Measurements from ENCODE around the gene ARRB1. TPM values are rescaled to one million over a fixed set of nuclear protein-coding genes. Genes with fewer than 3 reads are reported as not detected.

The ARRB1 gene
- total and polyA plus RNA-seq, 9 of the 15 experiments (the other 6 are each of a cell fraction or from before 2014, with no cell fraction given): 6.6 to 45.4 (median 28.5) TPM

DNA sequence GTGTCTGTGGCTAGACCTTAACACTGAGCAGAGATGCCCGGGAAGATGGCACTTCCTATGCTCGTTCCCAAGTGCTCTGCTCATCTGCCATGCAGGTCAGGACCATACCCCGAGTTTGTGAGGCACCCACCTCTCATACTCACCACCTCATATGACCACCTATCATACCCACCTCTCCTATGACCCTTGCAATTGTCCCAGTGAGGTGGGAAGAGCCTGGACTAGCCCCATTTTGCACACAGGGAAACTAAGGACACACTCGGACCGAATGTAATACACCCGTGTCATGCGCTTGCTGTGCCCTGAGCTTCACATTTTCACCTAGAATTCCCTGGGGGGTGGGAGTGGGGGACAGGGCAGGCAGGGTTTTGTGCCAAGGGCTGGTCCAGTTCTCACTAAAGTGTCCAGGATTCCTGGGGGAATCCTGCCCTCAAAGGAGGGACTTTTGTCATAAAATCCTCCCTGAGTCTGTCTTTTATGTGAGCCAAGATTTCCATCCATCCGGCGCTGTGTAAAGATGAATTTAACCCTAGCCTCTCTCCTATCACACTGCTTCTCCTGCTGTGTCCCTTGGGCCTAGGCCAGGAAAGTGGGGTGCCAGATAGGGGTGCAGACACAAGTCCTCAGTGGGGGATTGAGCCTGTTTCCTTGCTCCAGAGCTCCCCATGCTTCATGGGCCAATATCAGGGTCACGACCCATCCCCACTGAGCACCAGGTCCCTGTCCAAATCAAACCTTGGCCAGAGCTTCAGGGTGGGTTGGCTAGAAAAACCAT, 90.9 kb downstream of the ARRB1 start (continued):
- TF ChIP-seq, protein P1, sequence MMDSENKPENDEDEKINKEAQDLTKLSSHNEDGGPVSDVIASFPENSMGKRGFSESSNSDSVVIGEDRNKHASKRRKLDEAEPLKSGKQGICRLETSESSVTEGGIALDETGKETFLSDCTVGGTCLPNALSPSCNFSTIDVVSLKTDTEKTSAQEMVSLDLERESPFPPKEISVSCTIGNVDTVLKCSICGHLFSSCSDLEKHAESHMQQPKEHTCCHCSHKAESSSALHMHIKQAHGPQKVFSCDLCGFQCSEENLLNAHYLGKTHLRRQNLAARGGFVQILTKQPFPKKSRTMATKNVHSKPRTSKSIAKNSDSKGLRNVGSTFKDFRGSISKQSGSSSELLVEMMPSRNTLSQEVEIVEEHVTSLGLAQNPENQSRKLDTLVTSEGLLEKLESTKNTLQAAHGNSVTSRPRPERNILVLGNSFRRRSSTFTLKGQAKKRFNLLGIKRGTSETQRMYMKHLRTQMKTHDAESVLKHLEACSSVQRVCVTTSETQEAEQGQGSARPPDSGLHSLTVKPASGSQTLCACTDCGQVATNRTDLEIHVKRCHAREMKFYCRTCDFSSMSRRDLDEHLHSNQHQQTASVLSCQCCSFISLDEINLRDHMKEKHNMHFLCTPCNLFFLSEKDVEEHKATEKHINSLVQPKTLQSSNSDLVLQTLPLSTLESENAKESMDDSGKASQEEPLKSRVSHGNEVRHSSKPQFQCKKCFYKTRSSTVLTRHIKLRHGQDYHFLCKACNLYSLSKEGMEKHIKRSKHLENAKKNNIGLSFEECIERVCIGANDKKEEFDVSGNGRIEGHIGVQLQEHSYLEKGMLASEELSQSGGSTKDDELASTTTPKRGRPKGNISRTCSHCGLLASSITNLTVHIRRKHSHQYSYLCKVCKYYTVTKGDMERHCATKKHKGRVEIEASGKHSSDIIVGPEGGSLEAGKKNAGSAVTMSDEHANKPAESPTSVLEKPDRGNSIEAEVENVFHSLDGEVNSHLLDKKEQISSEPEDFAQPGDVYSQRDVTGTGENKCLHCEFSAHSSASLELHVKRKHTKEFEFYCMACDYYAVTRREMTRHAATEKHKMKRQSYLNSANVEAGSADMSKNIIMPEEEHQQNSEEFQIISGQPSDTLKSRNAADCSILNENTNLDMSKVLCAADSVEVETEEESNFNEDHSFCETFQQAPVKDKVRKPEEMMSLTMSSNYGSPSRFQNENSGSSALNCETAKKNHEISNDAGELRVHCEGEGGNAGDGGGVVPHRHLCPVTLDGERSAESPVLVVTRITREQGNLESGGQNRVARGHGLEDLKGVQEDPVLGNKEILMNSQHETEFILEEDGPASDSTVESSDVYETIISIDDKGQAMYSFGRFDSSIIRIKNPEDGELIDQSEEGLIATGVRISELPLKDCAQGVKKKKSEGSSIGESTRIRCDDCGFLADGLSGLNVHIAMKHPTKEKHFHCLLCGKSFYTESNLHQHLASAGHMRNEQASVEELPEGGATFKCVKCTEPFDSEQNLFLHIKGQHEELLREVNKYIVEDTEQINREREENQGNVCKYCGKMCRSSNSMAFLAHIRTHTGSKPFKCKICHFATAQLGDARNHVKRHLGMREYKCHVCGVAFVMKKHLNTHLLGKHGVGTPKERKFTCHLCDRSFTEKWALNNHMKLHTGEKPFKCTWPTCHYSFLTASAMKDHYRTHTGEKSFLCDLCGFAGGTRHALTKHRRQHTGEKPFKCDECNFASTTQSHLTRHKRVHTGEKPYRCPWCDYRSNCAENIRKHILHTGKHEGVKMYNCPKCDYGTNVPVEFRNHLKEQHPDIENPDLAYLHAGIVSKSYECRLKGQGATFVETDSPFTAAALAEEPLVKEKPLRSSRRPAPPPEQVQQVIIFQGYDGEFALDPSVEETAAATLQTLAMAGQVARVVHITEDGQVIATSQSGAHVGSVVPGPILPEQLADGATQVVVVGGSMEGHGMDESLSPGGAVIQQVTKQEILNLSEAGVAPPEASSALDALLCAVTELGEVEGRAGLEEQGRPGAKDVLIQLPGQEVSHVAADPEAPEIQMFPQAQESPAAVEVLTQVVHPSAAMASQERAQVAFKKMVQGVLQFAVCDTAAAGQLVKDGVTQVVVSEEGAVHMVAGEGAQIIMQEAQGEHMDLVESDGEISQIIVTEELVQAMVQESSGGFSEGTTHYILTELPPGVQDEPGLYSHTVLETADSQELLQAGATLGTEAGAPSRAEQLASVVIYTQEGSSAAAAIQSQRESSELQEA (IDR thresholded peaks at IDR 0.05; ENCODE audit: low read depth): no peak
- TF ChIP-seq, protein P2, sequence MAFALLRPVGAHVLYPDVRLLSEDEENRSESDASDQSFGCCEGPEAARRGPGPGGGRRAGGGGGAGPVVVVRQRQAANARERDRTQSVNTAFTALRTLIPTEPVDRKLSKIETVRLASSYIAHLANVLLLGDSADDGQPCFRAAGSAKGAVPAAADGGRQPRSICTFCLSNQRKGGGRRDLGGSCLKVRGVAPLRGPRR (CRISPR knock-in tag; IDR thresholded peaks at IDR 0.05): no peak
